GM18498 (cell line): Measurements from ENCODE around the gene PPP1R17.

Experiments used
- ATAC-seq: cut with Tn5 transposase; IDR thresholded peaks from one replicate; pipeline ENCODE4 v1.9.1; 2021; ENCODE audit warnings: mild to moderate bottlenecking, moderate library complexity; ENCODE audit not compliant: unreplicated experiment

Gene PPP1R17

DNA sequence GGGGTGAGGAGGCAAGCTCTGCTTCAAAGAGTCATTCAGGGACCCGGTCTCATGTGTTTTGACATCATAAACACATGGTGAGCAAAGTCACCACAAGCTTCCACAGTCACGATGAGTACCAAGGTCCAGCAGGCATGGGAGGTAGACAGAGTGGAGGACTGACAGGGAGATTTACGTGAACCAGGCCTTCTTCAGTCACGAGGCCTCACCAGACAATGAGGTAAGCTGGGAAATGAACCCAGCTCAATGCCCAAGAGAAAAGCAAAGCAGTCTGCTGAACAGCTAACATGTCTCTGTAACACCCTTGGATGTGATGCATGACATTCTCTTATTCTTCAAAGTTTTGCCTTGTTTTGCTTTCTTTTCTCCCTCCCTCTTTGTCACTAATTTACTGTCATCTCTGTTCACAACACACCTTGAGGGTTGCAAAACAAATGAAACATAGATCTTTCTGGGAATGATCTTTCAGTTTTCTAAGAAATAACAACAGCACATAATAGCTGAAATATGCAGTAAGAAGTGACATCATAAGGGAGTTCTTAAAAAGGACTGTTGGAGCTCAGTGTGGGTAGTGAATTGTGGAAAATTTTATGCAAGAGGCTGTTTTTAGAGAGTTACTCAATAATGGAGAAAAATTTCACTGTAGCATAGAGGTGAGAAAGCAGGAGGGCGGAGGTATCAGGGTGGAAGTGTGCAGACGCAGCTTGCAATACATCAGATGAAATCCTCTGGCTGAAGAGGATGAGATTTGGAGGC lies 9.0 kb downstream of the PPP1R17 start:
- no peak for ATAC-seq

DNA sequence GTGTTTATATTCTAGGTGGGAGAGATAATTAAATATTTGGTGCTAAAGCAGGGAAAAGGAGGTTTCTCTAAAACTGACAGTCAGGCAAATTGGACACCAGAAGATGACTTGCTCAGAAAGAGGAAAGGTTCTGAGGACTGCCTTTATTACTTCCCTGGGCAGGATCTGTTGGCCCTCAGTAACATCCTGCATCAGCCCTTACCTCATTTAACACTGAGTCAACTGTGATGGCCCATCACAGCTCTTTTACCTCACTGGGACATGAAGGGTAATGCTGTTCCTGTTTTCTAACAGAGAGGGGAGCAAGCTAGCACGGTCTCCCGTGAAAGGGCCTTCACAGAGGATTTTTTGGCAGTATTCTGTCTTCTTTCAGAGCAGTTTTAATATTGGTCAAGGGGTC lies 12.0 kb downstream of the PPP1R17 start:
- ATAC-seq = no peak

DNA sequence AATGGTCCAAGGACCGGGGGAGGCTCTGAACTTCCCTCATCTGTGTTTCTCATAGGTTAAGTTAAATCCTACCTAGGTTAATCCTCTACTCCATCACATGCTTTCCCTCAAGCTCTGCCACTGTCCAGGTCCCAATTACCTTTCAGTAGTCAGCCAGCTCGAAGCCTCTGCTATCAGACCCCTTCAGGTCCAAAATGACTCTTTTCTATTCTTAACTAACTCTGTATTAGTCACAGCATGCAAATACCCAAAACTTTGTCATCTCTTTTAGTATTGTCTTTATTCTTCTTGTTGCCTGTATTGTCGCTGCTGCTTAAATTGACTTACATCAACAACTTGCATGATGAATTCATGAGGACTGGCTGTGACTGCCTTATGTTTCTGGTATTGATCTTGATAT lies 15.3 kb downstream of the PPP1R17 start:
- no peak for ATAC-seq

DNA sequence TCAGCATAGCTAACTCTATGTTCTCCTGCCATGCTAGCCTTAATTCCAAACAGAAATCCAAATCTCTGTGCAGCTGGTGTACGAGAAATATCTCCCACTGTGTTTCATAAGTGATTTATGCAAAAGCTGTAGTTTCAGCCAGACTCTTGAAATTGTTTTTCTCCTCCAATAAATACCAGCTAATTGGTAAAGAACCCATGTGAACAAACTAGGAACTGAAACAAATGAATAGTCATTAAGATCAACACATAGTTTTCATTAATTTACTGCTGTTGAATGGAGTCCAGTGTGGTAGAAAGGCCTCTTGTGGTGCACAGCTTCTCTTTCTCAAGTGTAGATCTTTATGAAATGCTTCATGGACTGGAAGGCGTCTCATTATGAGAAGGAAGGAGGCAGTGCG lies 18.4 kb downstream of the PPP1R17 start:
- ATAC-seq = no peak

DNA sequence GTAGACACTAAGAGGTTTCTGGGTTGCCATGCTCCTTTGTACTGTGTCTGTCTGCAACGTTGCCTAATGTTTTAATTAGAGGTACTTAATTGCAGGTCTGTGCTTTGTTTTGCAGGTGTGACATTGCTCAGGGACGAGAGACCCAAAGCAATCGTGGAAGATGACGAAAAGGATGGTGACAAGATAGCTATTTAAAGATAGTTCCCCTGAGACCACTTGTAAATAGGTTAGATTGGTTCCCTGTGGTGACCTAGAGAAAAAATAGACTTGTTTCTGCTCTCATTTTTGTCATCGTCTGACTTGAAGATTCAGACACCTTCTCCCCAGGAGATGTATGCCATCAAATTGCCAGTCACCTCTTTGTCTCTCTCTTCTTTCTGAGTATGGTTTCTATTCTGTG lies 20.1 kb downstream of the PPP1R17 start:
- no peak for ATAC-seq

DNA sequence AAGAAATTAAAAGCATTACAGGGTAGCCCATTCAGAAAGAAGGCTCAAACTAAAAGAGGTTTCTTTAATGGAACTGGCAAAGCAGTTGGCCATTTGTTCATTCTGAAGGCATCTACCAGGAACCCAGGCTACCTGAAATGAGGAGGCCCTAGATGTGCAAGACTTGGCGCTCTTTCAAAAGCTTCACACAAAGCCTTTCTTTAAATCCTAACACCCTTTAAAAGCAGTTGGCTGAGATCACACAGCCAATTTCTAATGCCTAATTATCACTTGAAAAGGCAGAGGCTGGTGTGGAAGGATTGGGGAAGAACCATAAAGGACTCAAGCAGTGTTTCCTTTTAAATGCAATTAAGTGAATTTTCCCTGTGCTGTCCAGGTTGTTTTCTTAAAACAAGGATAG lies 23.2 kb downstream of the PPP1R17 start:
- ATAC-seq = no peak

DNA sequence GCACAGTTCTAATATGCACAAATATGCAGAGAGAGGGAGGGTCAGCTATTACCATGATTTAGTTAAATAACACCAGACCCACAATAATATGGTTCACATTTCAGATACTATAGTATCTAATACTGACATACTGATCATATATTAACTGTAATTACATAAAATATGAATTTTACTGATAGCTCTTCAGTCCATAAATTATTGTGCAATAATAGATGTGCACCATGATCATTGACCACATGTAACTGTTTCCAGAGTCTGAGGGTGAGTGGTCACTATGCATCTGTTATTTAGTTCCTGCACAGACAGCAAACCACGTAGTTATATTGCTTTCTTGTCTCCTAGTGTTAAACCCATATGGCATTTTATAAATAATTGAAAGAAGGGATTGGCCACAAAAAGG lies 29.3 kb downstream of the PPP1R17 start:
- no peak for ATAC-seq

DNA sequence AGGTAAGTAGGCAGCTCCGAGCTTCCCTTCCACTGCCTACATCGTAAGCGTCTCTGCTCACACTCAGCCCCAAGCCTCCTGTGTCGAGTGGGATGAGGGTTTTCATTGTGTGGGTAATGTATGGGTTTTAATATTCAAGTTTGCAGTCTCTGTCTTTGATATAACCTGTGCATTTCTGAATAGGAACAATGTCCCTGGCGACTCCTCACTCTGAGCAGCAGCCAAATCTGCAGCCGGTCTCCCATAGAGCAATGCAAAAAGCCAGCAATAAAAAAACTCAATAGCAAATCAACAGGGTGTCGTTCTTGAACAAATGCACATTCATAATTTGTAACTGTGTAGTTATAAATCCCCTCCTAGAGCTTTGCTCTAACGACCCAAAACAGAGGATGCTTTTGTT lies 33.4 kb downstream of the PPP1R17 start:
- ATAC-seq = no peak

DNA sequence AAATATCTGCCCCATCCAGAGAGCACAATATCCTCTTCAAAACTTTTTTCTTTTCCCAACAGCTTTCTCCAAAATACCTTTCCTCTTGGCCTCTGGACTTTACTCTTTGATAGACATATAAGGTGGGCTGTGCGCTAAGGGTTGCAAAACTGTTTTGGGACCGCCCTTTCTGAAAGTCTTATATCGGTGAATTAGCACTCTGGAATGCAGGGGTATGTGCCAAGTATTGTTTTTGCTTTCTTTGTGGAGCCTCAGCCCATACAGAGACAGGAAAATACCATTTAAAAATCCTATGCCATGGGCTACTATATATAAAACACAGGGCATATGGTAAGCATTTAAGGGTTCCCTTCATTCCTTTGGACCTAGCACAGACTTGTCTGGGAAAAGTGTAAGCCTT lies 37.7 kb downstream of the PPP1R17 start:
- ATAC-seq = no peak

DNA sequence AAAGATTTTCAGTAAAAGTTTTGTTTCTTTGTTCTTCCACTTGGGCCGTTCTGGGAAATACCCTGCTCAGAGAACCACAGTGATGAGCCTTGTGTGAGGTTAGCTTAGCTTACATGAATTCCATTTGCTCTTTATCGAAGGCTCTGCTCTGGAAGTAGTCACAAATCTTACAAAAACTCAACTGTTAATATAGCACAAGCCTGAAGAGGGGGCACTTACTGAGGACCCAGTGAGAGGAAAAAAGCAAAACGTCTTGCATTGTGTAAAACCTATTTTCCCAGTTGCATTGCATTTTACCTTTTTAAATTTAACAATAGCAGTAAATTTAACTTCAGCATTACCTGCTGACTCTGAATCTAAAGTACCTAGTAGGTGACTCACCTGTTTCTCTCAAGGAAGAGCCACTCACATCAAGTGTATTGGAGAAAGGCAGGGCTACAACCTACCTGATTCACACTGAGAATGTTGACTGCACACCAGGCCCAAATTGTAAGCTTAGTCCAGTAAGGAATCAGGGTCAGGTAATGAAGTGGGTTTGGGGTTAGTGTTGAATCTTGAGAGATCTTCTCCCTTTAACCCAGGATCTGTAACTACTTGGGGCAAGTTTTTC lies 42.3 kb downstream of the PPP1R17 start:
- no peak for ATAC-seq

DNA sequence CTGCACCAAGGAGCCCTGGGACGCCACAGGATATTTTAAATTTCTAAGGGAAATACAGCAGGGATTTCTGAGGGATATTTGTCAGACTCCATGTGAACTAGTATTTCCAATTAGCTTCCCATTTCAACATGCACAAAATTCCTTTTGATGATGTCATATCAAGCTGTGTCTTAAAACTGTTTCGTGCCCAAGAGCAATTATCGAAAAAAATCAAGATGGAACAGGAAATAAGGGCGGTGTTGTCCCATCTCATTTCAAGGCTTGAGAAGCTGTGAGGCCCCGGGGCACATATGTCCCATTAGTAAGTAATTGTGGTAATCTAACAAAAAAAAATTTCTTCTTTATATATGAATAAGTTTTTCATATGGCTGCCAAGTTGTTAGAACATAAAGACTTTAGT lies 47.4 kb downstream of the PPP1R17 start:
- ATAC-seq = no peak

DNA sequence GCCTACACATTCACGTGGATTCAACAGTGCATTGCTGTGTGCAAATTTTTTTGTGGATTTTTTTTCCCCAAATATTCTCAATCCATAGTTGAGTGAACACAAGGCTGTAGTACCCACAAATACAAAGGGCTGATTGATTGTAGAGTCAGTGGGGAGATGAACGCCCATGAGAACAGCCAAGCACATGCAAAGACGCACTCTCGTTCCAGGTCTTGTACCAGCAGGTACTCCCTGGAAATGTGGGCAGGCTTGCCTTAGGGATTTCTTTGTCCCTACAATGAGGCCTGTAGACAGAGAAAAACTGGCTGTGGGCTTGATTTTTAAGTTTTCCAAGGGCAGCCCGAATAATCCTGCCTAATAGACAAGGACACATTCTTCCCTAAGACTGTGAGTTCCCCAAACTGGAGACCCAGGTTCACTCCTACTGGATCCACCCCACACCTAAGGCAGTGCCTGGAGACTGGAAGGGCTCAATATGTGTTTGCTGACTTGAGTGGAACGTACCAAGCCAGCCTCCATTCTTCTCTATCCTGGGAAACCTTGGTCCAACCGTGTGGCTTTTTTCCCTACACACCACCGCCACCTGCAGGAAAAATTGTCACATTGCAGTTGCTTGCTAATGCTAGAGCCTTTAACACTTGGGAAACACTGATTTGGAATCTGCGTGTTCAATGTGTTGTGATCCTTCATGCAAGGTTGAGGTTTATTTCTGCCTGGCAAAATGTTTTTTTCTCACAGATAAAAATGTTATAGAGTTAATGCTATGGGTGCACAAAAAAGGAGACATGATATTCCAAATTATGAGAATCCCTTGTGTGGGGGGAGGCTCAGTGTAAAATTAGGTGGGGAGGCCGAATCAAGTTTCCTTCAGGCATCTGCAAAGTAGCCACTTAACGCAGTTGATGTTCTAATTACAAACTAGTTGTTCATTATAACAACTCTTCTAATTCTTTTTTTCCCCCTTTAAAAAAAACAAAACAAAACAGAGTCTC lies 49.3 kb downstream of the PPP1R17 start:
- ATAC-seq = peak; percentile 66

DNA sequence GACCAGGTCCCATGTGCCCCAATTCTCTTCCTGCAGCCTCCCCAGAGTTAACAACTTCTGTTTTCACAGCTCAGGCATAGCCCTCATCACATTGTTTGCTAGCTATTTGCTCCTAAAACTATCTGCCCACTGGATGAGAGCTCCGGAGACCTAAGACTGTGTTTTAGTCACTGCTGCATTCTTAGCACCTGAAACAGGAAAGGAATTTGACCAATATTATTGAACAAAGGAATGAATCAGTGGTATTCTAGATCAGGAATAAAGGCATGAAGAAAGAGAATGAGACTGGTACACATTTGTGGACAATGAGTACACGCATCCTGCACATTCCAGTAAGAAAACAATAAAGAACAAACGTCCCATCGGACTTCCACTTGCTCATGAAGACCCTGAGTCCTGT lies 54.8 kb downstream of the PPP1R17 start:
- ATAC-seq = no peak

DNA sequence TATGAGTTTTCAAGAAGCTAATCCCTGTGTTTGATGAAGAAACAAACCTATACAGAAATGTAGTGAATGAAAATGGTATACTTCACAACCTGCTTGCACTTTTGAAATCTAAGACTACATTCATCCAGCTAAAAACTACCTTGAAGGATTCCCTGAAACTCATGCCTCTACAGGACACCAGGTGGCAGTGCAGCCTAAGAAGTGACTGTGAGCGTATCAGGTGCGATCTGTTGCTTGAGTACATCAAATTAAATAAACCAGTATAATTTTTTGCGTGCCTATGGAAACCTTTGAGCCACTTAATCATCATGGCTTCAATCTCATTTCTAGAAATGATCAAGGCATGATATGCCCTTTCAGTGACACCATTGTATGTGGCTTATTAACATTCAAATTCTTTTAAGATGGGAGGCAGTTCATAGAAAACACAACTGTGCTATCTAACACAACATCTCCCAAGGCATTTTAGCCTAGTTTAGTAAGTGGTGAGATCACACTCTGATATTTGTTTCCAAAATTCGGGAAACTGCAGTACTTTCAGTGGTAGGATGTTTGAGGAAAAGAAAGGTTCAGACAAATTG lies 57.4 kb downstream of the PPP1R17 start:
- peak; percentile 89 for ATAC-seq

DNA sequence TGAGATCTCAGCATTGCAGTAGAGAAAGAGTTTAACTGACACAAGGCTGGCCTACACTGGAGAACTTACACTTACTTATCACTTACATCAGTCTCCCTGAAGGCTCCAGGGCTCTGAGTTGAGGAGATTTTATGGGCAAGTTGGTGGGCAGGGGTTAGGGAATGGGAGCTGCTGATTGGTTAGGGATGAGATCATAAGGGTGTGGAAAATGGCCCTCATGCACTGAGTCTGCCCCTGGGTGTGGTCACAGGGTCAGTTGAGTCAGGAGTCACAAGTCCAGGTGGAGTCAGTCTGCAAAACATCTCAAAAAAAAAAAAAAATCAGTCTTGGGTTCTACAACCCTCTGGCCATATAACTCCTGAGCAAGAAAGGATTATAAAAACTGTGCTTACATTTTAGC lies 60.5 kb downstream of the PPP1R17 start:
- no peak for ATAC-seq

DNA sequence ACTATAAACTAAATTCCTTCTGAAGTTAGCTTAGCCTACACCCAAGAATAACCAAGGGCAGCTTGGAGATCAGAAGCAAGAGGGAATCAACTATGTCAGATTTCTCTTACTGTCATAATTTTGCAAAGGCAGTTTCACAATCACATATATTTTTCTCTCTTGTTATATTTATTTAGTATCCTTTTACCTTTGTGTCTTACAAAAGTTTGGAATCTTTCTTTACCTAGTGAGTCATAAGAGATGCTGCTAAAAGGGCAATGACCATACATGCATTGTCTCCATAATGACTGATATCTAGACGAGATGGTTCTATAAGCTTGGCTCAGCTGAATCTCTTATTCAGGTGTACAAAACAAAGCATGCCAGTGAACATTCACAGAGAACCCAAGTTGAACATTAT lies 61.1 kb downstream of the PPP1R17 start:
- ATAC-seq = no peak

DNA sequence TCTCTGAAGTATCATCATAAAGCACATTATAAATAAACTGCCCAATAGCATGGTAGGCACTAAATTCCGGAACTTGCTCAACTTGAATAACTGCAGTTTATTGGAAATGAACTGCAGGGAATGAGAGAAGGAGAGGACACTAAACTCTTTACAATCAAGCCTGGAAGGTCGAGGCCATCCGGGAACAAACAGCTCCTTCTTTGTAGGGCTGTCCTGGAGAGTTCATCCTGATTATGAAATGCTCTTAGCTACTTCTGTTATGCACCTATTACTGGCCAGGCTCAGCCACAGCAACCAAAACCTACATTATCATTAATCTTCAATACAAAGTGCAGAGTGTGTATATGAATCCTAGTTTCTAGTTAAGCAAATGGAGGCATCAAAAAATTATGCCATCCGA lies 64.7 kb downstream of the PPP1R17 start:
- ATAC-seq = no peak
